ENCODE results near the gene CALML3.

Gene CALML3

GRCh38 chr10:5511231-5511884 lies 13.4 kb upstream of the CALML3 start:
- TF ChIP-seq CTCF (IDR thresholded peaks at IDR 0.05; ENCODE audit: low read depth, low read length, missing control alignments), result no peak
- no peak for DNase-seq (ENCODE audit: extremely low read depth, low read depth)
- no peak overlapping the region for H3K4me3 ChIP-seq (replicated peaks; ENCODE audit: low read depth, low read length)

- TF ChIP-seq CTCF (IDR thresholded peaks at IDR 0.05; ENCODE audit: low read depth, low read length, missing control alignments), result no peak
- no peak for DNase-seq (ENCODE audit: extremely low read depth, low read depth)
Measured at GRCh38 chr10:5511885-5512280, 12.9 kb upstream of the CALML3 start.

GRCh38 chr10:5512331-5512730 lies 12.4 kb upstream of the CALML3 start:
- H3K4me3 ChIP-seq (replicated peaks; ENCODE audit: low read depth, low read length), result no peak overlapping the region
- TF ChIP-seq CTCF (IDR thresholded peaks at IDR 0.05; ENCODE audit: low read depth, low read length, missing control alignments), result no peak
- DNase-seq (ENCODE audit: extremely low read depth, low read depth), result no peak

More at GRCh38 chr10:5511885-5512280, 12.9 kb upstream of the CALML3 start:
- H3K4me3 ChIP-seq (replicated peaks; ENCODE audit: low read depth, low read length), result no peak overlapping the region

GRCh38 chr10:5512881-5513612 lies 11.7 kb upstream of the CALML3 start:
- DNase-seq (ENCODE audit: extremely low read depth, low read depth), result no peak
- no peak overlapping the region for H3K4me3 ChIP-seq (replicated peaks; ENCODE audit: low read depth, low read length)
- no peak for TF ChIP-seq CTCF (IDR thresholded peaks at IDR 0.05; ENCODE audit: low read depth, low read length, missing control alignments)

GRCh38 chr10:5514226-5514850 lies 10.4 kb upstream of the CALML3 start:
- DNase-seq (ENCODE audit: extremely low read depth, low read depth), result no peak
- TF ChIP-seq CTCF (IDR thresholded peaks at IDR 0.05; ENCODE audit: low read depth, low read length, missing control alignments), result no peak
- no peak overlapping the region for H3K4me3 ChIP-seq (replicated peaks; ENCODE audit: low read depth, low read length)

GRCh38 chr10:5515948-5516761 lies 8.6 kb upstream of the CALML3 start:
- TF ChIP-seq CTCF (IDR thresholded peaks at IDR 0.05; ENCODE audit: low read depth, low read length, missing control alignments), result no peak
- no peak overlapping the region for H3K4me3 ChIP-seq (replicated peaks; ENCODE audit: low read depth, low read length)
- no peak for DNase-seq (ENCODE audit: extremely low read depth, low read depth)
